GM19452 (cell line): ENCODE data around the gene SARDH.

Source experiments
- ATAC-seq: cut with Tn5 transposase; IDR thresholded peaks from one replicate; pipeline ENCODE4 v1.9.1; 2021; ENCODE audit not compliant: unreplicated experiment

Gene SARDH

DNA sequence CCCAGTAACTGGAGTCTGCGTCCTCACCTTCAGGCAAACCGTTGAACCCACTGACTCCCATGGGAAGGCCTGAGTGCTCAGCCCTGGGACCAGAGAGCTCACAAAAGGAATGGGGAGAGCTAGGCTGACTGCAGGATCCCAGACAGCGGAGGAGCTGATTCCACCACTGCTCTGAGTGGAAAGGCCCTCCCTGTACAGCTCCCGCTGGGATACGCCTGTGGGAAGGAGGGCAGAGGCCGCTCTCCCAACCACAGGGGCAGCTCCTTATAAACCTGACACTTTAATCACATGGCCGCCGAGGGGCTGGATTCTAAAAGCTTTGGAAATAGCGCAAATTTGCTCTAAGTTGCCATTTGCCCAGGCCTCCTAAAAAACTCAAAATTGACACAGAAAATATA, 64.9 kb downstream of the SARDH start:
- ATAC-seq, result no peak

- no peak for ATAC-seq
These were observed 65.5 kb downstream of the SARDH start for GRCh38 chr9:133672503-133673257.

DNA sequence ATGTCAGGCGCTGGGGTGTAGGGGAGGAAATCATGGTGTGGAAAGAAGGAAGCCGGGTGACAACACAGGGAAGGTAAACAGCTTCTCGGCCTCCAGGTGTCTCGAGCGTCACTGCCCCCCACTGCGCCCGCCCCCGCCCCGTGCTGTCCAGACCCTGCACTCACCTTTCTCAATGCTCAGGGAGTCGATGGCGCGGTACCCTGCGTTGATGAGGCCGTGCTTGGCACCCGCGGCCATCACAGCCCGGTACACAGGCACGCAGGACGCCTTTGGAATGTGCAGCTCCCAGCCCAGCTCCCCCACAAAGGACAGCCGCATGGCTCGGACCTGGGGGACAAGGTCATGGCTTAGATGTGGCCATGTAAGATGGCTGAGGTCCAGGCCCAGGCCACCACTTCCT, 66.8 kb downstream of the SARDH start:
- ATAC-seq, result no peak

GRCh38 chr9:133670466-133670865, 67.7 kb downstream of the SARDH start:
- no peak for ATAC-seq

- no peak for ATAC-seq
These were observed 68.9 kb downstream of the SARDH start for GRCh38 chr9:133669182-133669801.

GRCh38 chr9:133667759-133668450, 70.2 kb downstream of the SARDH start:
- ATAC-seq, result no peak

GRCh38 chr9:133666845-133667244, 71.3 kb downstream of the SARDH start:
- no peak for ATAC-seq

DNA sequence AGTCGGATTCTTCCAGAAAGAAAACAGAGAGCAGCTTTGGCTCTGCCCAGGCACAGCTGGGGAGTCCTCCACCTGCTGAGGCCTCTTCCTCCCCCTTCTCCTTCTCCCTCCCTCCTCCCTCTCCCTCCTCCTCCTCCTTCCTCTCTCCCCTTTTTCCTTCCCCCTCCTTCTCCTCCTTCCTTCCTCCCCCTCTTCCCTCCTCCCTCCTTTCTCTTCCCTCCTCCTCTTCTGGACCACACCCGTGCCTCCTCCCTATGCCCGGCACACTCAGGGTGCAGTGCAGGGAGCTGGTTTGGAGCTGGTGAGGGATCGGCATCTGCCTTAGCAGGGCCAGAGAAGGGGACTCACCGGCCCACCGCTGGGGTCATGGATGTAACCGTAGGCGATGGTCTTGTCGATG, 71.8 kb downstream of the SARDH start:
- ATAC-seq, result no peak

DNA sequence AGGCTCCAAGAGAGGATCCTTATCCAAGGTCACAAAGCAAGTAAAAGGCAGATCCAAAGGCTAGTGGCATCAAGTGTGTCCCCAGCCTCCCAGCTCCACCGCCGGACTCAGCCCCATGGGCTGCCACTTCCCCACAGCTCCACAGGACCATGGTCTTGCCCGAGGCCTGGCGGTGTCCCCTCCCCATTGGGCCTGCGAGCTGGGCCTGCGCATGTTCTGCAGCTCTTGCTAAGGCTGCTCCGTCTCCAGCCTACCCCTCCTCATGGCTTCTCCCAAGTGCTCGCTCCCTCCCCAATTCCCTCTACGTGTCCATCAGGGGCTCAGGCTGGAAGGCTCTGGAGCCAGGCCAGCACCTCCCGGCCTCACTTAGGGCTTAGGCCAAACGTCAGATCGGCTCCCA, 72.6 kb downstream of the SARDH start:
- no peak for ATAC-seq

DNA sequence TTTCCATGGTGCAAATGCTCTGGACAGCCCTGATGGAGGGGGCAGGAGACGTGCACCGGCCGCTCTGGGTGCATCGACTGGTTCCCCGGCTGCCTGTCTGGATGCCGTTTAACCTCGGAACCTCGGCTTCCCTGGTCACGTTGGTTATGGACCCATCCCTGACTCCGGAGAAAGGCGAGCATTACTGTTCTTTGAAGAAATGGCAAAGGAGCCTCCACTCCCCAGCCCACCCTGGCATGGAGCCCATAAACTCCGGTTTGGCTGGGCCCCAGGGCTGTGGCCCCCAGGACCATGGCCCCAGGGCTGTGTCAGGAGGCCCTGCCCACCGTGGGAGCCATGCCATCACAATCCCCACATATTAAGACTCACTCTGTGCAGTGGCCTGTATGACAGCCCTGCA, 73.1 kb downstream of the SARDH start:
- no peak for ATAC-seq

DNA sequence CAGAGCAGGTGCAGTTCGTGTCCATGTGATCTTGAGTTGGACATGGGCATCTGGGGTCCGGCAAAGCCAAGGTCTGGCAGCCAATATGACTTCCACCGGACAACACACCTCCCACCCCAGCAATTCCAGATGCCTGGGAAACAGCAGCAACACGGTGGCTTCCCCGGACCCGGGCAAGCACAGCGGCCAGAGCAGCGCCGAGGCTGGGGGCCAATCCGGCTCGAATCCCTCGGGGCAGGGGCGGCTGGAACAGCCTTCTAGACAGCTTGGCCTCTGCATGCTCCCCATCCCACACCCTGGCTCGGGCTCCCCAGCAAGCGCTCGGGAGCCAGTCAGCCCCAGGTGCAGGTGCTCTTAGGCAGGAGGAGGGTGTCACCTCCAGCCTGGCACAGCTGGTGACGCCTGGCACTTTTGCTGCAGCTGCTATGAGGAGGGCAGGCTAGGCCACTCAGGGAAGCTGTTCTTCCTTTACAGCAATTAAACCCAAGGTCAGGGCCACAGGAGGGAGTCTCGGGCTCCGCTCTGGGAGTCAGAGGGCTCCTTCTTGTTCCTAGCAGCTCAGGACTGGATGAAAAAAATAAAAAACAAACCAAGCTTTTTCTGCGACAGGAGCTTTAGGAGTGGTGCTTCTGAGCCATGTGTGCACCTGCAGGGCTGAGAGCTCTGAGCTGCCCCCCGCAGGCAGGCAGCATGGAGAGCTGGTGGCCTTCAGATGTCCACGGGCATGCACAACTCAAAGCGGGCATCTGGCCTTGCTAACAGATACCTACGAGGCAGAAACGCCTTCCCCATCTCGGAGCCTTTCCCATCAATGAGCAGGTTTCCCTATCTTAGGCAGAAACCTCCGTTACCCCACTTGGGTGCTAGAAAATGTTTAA, 73.7 kb downstream of the SARDH start:
- no peak for ATAC-seq

GRCh38 chr9:133661846-133662540, 76.2 kb downstream of the SARDH start:
- ATAC-seq, result no peak

GRCh38 chr9:133659516-133659915, 78.6 kb downstream of the SARDH start:
- ATAC-seq, result no peak

GRCh38 chr9:133658442-133659431, 79.4 kb downstream of the SARDH start:
- ATAC-seq, result no peak

DNA sequence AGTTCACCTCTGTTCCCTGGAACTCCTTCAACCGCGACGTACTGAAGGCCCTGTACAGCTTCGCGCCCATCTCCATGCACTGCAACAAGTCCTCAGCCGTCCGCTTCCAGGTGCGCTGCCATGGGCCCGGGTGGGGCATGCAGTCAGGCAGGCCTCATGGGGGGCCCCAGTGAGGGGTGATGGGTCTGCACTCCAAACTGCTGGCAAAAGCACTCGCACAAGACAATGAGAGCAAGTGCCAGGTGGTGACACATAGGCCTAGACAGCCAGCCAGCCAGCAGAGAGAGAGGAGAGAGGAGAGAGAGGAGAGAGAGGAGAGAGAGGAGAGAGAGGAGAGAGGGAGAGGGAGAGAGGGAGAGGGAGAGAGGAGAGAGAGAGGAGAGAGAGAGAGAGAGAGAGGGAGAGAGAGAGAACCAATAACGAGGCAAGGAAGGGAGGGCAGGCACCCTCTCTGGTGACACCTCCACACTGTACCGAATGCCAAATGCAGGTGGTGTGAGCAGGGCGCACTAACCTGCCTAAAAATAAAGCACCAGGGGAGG, 81.0 kb downstream of the SARDH start:
- no peak for ATAC-seq

DNA sequence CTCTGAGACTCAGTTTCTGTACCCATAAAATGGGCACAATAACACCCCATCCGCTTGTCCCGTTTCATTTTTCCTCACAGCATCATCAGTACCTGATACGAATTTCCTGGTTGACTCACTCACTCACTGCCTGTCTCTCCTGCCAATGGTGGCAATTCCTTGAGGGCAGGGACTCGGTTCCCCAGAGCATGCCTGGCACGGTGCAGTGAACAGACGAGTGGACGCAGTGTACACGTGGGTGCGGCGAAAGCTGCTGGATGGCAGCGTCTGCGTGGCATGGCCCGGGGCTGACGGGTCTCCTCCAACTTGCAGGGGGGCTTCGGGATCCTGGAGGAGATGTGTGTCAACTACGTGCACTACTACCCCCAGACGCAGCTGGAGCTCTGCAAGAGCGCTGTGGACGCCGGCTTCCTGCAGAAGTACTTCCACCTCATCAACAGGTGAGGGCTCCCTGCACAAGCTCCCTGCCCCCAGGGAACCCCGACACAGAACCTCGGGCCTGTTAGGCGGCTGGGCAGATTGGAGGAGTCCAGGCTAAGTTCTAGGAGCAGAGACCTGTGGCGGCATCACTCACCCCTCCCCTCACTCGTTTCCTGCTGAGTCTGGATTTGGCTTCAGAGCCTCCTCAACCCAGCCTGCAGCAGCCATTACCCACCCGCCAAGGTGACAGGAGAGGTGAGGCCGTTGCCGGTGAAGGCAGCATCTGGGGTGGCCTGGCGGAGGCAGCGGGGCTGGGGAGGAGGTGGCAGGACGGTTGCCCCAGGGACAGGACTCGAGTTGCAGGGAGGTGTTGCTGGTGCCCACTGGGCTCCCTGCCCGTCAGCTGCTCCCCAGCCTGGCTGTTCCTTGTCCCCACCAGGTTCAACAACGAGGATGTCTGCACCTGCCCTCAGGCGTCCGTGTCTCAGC, 81.7 kb downstream of the SARDH start:
- ATAC-seq, result no peak

- ATAC-seq, result no peak
These were observed 82.5 kb downstream of the SARDH start for GRCh38 chr9:133655701-133656100.
